Neural cell (in vitro differentiated cells): ENCODE measurements around the gene ARHGAP6. TPM values are rescaled to one million over a fixed set of nuclear protein-coding genes. Genes with fewer than 3 reads are reported as not detected.

Experiments used
- H2AFZ ChIP-seq: fragments of 200-600, 300-800 bp; sonication (generic), shearing (Covaris generic); 2 replicates; pipeline ENCODE4 v1.6.0; 2014; ENCODE audit warnings: low read depth, mild to moderate bottlenecking, antibody characterized with exemption, low read length, moderate library complexity
- H3F3A ChIP-seq: fragments of 200-600 bp; shearing (Covaris generic); 2 replicates; pipeline ENCODE4 v1.6.1; 2016; ENCODE audit warnings: mild to moderate bottlenecking, moderate library complexity, mixed read lengths, antibody characterized with exemption, low read length; ENCODE audit not compliant: insufficient read depth, poor library complexity, severe bottlenecking
- H3K27ac ChIP-seq: fragments of 200-600, 300-800 bp; sonication (generic), shearing (Covaris generic); 2 replicates; pipeline ENCODE4 v1.5.1; 2014; ENCODE audit warnings: mild to moderate bottlenecking, low read length, moderate library complexity
- H3K27me3 ChIP-seq: fragments of 300-800, 200-600 bp; sonication (generic), shearing (Covaris generic); 2 replicates; pipeline ENCODE4 v1.6.0; 2014; ENCODE audit warnings: mild to moderate bottlenecking, low read depth, low read length, moderate library complexity; ENCODE audit not compliant: insufficient read depth
- H3K36me3 ChIP-seq: fragments of 300-800, 200-600 bp; sonication (generic), shearing (Covaris generic); 2 replicates; pipeline ENCODE4 v1.5.1; 2014; ENCODE audit warnings: mild to moderate bottlenecking, antibody characterized with exemption, low read length, moderate library complexity; ENCODE audit not compliant: insufficient read depth
- H3K4me2 ChIP-seq: fragments of 300-800, 200-600 bp; sonication (generic), shearing (Covaris generic); 2 replicates; pipeline ENCODE4 v1.6.0; 2014; ENCODE audit warnings: mild to moderate bottlenecking, low read length
- H3K4me3 ChIP-seq: fragments of 300-800, 200-600 bp; sonication (generic), shearing (Covaris generic); 2 replicates; pipeline ENCODE4 v1.5.1; 2014; ENCODE audit warnings: mild to moderate bottlenecking, low read length, moderate library complexity
- H3K79me2 ChIP-seq: fragments of 200-600 bp; shearing (Covaris generic); replicated peaks from 2 replicates; pipeline ENCODE4 v1.6.0; 2014; ENCODE audit warnings: mild to moderate bottlenecking, low read length, moderate library complexity; ENCODE audit not compliant: insufficient read depth
- H3K9ac ChIP-seq: fragments of 300-800, 200-600 bp; sonication (generic), shearing (Covaris generic); 2 replicates; pipeline ENCODE4 v1.6.1; 2016; ENCODE audit warnings: mild to moderate bottlenecking, low read length, mixed read lengths
- H3K9me2 ChIP-seq: fragments of 200-600 bp; shearing (Covaris generic); 2 replicates; pipeline ENCODE4 v1.6.1; 2016; ENCODE audit warnings: mild to moderate bottlenecking, low read length, mixed read lengths; ENCODE audit not compliant: insufficient read depth
- H3K9me3 ChIP-seq: fragments of 200-600, 300-800 bp; sonication (generic), shearing (Covaris generic); 2 replicates; pipeline ENCODE4 v1.6.1; 2016; ENCODE audit warnings: mild to moderate bottlenecking, mixed run types, low read length, moderate library complexity, mixed read lengths
- H4K20me1 ChIP-seq: fragments of 200-600 bp; shearing (Covaris generic); 2 replicates; pipeline ENCODE4 v1.6.1; 2016; ENCODE audit warnings: mild to moderate bottlenecking, mixed run types; ENCODE audit not compliant: insufficient read depth
- CTCF ChIP-seq: fragments of 450-650 bp; IDR thresholded peaks from 2 replicates; pipeline ENCODE4 v1.5.1; 2014; ENCODE audit warnings: antibody characterized with exemption, mild to moderate bottlenecking, moderate library complexity; ENCODE audit not compliant: poor library complexity, severe bottlenecking
- EP300 ChIP-seq: fragments of 450-650 bp; conservative IDR thresholded peaks from 2 replicates; pipeline ENCODE4 v1.6.1; 2014; ENCODE audit warnings: antibody characterized with exemption, mild to moderate bottlenecking, moderate library complexity; ENCODE audit not compliant: poor library complexity, severe bottlenecking
- EZH2 ChIP-seq: fragments of 200-600, 300-800 bp; shearing (Covaris generic), sonication (generic); IDR thresholded peaks from 2 replicates; pipeline ENCODE4 v1.6.1; 2014; ENCODE audit warnings: antibody characterized with exemption, low read length, borderline replicate concordance, mild to moderate bottlenecking; ENCODE audit not compliant: insufficient read depth, poor library complexity, severe bottlenecking
- MXI1 ChIP-seq: fragments of 450-650 bp; conservative IDR thresholded peaks from 2 replicates; pipeline ENCODE4 v1.6.1; 2014; ENCODE audit warnings: antibody characterized with exemption, mild to moderate bottlenecking; ENCODE audit not compliant: poor library complexity, severe bottlenecking
- POLR2AphosphoS5 ChIP-seq: IDR thresholded peaks from 2 replicates; pipeline ENCODE4 v1.6.1; 2012
- RAD21 ChIP-seq: fragments of 450-650 bp; conservative IDR thresholded peaks from 2 replicates; pipeline ENCODE4 v1.6.1; 2014; ENCODE audit warnings: antibody characterized with exemption, mild to moderate bottlenecking, moderate library complexity
- SMC3 ChIP-seq: fragments of 450-650 bp; conservative IDR thresholded peaks from 2 replicates; pipeline ENCODE4 v1.6.1; 2014; ENCODE audit warnings: antibody characterized with exemption, mild to moderate bottlenecking, moderate library complexity; ENCODE audit not compliant: poor library complexity
- TAF1 ChIP-seq: IDR thresholded peaks from 2 replicates; pipeline ENCODE4 v1.6.1; 2012; ENCODE audit warnings: low read depth
- polyA plus RNA-seq: library from polyadenylated mRNA; depleted of rRNA; stranded (reverse); fragments of >200 nt; gene quantifications from 2 replicates; pipeline ENCODE4 v1.2.3, GENCODE V29; 2014
- TF ChIP-seq, protein P1 (sequence below): IDR thresholded peaks from 2 replicates; pipeline ENCODE4 v1.6.1; 2012; ENCODE audit warnings: borderline replicate concordance

Gene ARHGAP6
- polyA plus RNA-seq, 1 donor from 2014 or later: 0.40 TPM

DNA sequence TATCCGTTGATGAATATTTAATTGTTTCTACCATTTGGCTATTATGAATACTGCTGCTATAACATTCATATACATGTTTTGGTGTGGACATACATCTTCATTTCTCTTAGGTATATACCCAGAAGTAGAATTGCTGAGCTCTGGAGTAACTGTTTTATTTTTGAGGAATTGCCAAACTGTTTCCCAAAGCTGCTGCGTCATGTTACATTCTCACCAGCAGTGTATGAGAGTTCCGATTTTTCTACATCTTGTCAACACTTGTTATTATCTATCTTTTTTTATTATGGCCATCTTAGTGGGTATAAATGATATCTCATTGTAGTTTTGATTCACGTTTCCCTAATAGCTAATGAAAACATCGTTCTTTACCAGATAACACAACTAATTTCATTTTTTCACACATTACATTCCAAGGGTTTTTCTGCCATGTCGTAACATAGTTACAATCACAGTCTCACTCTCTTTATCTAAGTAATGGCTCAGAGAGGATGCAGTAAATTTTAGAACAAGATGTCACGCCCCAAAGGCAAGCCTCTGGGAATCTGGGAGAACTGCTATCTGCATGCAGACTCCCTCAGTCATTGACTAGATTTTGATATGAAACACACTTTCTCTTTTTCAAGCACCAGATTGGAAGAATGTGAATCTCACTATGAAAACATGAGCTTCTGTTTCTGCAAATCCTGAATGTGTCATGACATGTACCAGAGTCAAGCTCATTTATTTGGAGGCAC is 10.3 kb downstream of the ARHGAP6 start:
- no peaks in the 10 kb centered on the region for H4K20me1 ChIP-seq
- H3K27me3 ChIP-seq: no peaks in the 10 kb centered on the region
- H2AFZ ChIP-seq: no peak overlapping the region
- no peaks in the 10 kb centered on the region for H3K9me2 ChIP-seq
- H3K9ac ChIP-seq: no peak overlapping the region
- no peaks in the 10 kb centered on the region for H3K9me3 ChIP-seq
- no peak overlapping the region for H3K4me2 ChIP-seq
- no peaks in the 10 kb centered on the region for H3F3A ChIP-seq
- no peak for TF ChIP-seq POLR2AphosphoS5
- no peak for TF ChIP-seq MXI1
- TF ChIP-seq CTCF: no peak
- TF ChIP-seq TAF1: no peak
- no peak for TF ChIP-seq RAD21
- no peak for TF ChIP-seq SMC3
- no peak for TF ChIP-seq EP300
- H3K27ac ChIP-seq: no peak overlapping the region
- H3K36me3 ChIP-seq: no peaks in the 10 kb centered on the region
- no peaks in the 10 kb centered on the region for H3K79me2 ChIP-seq
- H3K4me3 ChIP-seq: no peak overlapping the region

GRCh38 chrX:11648705-11649519 is 16.8 kb downstream of the ARHGAP6 start:
- Histone ChIP-seq H3K9me3 (no peaks in the 10 kb centered on the region), H4K20me1 (no peaks in the 10 kb centered on the region), H3K27me3 (no peaks in the 10 kb centered on the region), H3K4me2 (no peak overlapping the region), H3K4me3 (no peak overlapping the region), H3K9me2 (no peaks in the 10 kb centered on the region), H3K27ac (no peak overlapping the region), H2AFZ (no peak overlapping the region), H3K9ac (no peak overlapping the region), H3K36me3 (no peaks in the 10 kb centered on the region), H3K79me2 (no peaks in the 10 kb centered on the region), H3F3A (no peaks in the 10 kb centered on the region)
- TF ChIP-seq MXI1 (no peak), EZH2 (no peak)
- TF ChIP-seq, protein P1, sequence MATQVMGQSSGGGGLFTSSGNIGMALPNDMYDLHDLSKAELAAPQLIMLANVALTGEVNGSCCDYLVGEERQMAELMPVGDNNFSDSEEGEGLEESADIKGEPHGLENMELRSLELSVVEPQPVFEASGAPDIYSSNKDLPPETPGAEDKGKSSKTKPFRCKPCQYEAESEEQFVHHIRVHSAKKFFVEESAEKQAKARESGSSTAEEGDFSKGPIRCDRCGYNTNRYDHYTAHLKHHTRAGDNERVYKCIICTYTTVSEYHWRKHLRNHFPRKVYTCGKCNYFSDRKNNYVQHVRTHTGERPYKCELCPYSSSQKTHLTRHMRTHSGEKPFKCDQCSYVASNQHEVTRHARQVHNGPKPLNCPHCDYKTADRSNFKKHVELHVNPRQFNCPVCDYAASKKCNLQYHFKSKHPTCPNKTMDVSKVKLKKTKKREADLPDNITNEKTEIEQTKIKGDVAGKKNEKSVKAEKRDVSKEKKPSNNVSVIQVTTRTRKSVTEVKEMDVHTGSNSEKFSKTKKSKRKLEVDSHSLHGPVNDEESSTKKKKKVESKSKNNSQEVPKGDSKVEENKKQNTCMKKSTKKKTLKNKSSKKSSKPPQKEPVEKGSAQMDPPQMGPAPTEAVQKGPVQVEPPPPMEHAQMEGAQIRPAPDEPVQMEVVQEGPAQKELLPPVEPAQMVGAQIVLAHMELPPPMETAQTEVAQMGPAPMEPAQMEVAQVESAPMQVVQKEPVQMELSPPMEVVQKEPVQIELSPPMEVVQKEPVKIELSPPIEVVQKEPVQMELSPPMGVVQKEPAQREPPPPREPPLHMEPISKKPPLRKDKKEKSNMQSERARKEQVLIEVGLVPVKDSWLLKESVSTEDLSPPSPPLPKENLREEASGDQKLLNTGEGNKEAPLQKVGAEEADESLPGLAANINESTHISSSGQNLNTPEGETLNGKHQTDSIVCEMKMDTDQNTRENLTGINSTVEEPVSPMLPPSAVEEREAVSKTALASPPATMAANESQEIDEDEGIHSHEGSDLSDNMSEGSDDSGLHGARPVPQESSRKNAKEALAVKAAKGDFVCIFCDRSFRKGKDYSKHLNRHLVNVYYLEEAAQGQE: no peak
